ENCODE results near the gene GATAD1. TPM values are rescaled to one million over a fixed set of nuclear protein-coding genes. Genes with fewer than 3 reads are reported as not detected.
"Not testable (repeated sequence)": the region's sequence is repeated elsewhere in the genome, so short reads cannot be mapped to it uniquely, and the experiment has no call there.

GATAD1 gene
- polyA plus RNA-seq, 3 donors = 6.6 to 34.1 (median 7.6) TPM

DNA sequence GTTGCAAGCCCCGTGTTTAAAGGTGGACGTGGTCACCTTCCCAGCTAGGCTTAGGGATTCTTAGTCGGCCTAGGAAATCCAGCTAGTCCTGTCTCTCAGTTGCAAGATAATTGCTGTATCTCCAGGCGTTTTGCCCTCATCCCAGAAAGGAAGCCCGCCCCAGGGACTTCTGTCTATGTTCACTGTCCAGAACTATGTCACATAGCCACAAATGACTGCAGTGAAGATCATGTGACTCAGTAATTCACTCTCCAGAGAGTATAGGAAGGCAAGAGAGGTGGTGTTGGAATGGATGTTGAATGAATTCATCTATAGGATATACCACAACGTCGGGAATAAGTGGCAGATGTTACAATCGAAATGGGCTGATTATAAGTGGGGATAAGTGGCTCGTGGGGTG is 30.8 kb downstream of the GATAD1 start:
- Histone ChIP-seq H3K79me2 (ENCODE audit: insufficient read depth, low read length) (no peaks in the 10 kb centered on the region), H3K4me3 (replicated peaks in 1 of 3; ENCODE audit: low read depth in 2 of 3, low read length in 3 of 3) (no peak overlapping the region), H3K9ac (ENCODE audit: insufficient read depth, low read length, poor library complexity, severe bottlenecking) (no peak overlapping the region), H3K4me1 (ENCODE audit: control insufficient read depth in 1 of 2, insufficient read depth in 2 of 2, low read length in 2 of 2) (no peaks in the 10 kb centered on the region), H3K4me2 (replicated peaks; ENCODE audit: extremely low read depth, low read length, poor library complexity, severe bottlenecking) (no peak overlapping the region), H3K27me3 (ENCODE audit: control insufficient read depth in 2 of 2, insufficient read depth in 2 of 2, low read length in 2 of 2) (no peaks in the 10 kb centered on the region), H2AFZ (ENCODE audit: insufficient read depth, low read depth, low read length, poor library complexity, severe bottlenecking) (no peak overlapping the region), H3K27ac (ENCODE audit: low read depth in 1 of 2, low read length in 2 of 2) (no peak overlapping the region), H3K9me3 (replicated peaks in 1 of 2; ENCODE audit: control insufficient read depth in 1 of 2, insufficient read depth in 1 of 2, low read length in 2 of 2) (no peaks in the 10 kb centered on the region), H3K36me3 (replicated peaks in 1 of 2; ENCODE audit: control insufficient read depth in 1 of 2, insufficient read depth in 2 of 2, low read length in 2 of 2) (no peaks in the 10 kb centered on the region), H4K20me1 (ENCODE audit: insufficient read depth, low read length) (no peaks in the 10 kb centered on the region)
- H3K4me1 Mint-ChIP-seq = no peaks in the 10 kb centered on the region
- H3K27me3 Mint-ChIP-seq (ENCODE audit: low read depth in 3 of 3) = no peaks in the 10 kb centered on the region
- 100% methylated on average over 7 of the region's 9 CpGs for WGBS (ENCODE audit: insufficient coverage)
- TF ChIP-seq, protein P1, sequence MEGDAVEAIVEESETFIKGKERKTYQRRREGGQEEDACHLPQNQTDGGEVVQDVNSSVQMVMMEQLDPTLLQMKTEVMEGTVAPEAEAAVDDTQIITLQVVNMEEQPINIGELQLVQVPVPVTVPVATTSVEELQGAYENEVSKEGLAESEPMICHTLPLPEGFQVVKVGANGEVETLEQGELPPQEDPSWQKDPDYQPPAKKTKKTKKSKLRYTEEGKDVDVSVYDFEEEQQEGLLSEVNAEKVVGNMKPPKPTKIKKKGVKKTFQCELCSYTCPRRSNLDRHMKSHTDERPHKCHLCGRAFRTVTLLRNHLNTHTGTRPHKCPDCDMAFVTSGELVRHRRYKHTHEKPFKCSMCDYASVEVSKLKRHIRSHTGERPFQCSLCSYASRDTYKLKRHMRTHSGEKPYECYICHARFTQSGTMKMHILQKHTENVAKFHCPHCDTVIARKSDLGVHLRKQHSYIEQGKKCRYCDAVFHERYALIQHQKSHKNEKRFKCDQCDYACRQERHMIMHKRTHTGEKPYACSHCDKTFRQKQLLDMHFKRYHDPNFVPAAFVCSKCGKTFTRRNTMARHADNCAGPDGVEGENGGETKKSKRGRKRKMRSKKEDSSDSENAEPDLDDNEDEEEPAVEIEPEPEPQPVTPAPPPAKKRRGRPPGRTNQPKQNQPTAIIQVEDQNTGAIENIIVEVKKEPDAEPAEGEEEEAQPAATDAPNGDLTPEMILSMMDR (IDR thresholded peaks at IDR 0.05) = no peak
- intact Hi-C loops (cut with micrococcal nuclease) = no loop called here
- peaks cover 0 to 2% (median 0%) of the 10 kb centered on the region in 7 donors for H3K9me3 Mint-ChIP-seq
- no peak for DNase-seq
- peaks cover 13 to 20% of the 10 kb centered on the region in 2 donors for H3K36me3 Mint-ChIP-seq
- H3K27ac Mint-ChIP-seq = no peak overlapping the region
- no peak overlapping the region for H3K4me3 Mint-ChIP-seq

GRCh38 chr7:92478711-92479110 is 31.4 kb downstream of the GATAD1 start:
- H3K4me3 ChIP-seq (replicated peaks in 1 of 3; ENCODE audit: low read depth in 2 of 3, low read length in 3 of 3) = no peak overlapping the region
- no peaks in the 10 kb centered on the region for H3K4me1 ChIP-seq (ENCODE audit: control insufficient read depth in 1 of 2, insufficient read depth in 2 of 2, low read length in 2 of 2)
- no peak overlapping the region for H3K9ac ChIP-seq (ENCODE audit: insufficient read depth, low read length, poor library complexity, severe bottlenecking)
- no peak overlapping the region for H2AFZ ChIP-seq (ENCODE audit: insufficient read depth, low read depth, low read length, poor library complexity, severe bottlenecking)
- no peak overlapping the region for H3K27ac ChIP-seq (ENCODE audit: low read depth in 1 of 2, low read length in 2 of 2)
- H3K27me3 ChIP-seq (ENCODE audit: control insufficient read depth in 2 of 2, insufficient read depth in 2 of 2, low read length in 2 of 2) = no peaks in the 10 kb centered on the region
- 100% methylated on average over 1 of the region's 4 CpGs for WGBS (ENCODE audit: insufficient coverage)
- Mint-ChIP-seq H3K9me3 (peaks cover 0 to 2% (median 0%) of the 10 kb centered on the region in 7 donors), H3K4me3 (no peak overlapping the region), H3K36me3 (peaks cover 13 to 20% of the 10 kb centered on the region in 2 donors), H3K27ac (peak overlapping the region in 1 of 7 donors; percentile 70), H3K27me3 (ENCODE audit: low read depth in 3 of 3) (no peaks in the 10 kb centered on the region), H3K4me1 (no peaks in the 10 kb centered on the region)
- no peaks in the 10 kb centered on the region for H3K9me3 ChIP-seq (replicated peaks in 1 of 2; ENCODE audit: control insufficient read depth in 1 of 2, insufficient read depth in 1 of 2, low read length in 2 of 2)
- H3K4me2 ChIP-seq (replicated peaks; ENCODE audit: extremely low read depth, low read length, poor library complexity, severe bottlenecking) = no peak overlapping the region
- intact Hi-C loops (cut with micrococcal nuclease) = no loop called here
- no peaks in the 10 kb centered on the region for H4K20me1 ChIP-seq (ENCODE audit: insufficient read depth, low read length)
- TF ChIP-seq, protein P1 (IDR thresholded peaks at IDR 0.05) = no peak
- DNase-seq = no peak
- H3K79me2 ChIP-seq (ENCODE audit: insufficient read depth, low read length) = no peaks in the 10 kb centered on the region
- no peaks in the 10 kb centered on the region for H3K36me3 ChIP-seq (replicated peaks in 1 of 2; ENCODE audit: control insufficient read depth in 1 of 2, insufficient read depth in 2 of 2, low read length in 2 of 2)

GRCh38 chr7:92479146-92479545 is 31.9 kb downstream of the GATAD1 start:
- DNase-seq; H3K79me2 ChIP-seq (ENCODE audit: insufficient read depth, low read length); H3K4me1 Mint-ChIP-seq; H3K9me3 ChIP-seq (replicated peaks in 1 of 2; ENCODE audit: control insufficient read depth in 1 of 2, insufficient read depth in 1 of 2, low read length in 2 of 2); H3K27ac ChIP-seq (ENCODE audit: low read depth in 1 of 2, low read length in 2 of 2); H3K4me3 Mint-ChIP-seq; intact Hi-C loops (cut with micrococcal nuclease); H3K27me3 ChIP-seq (ENCODE audit: control insufficient read depth in 2 of 2, insufficient read depth in 2 of 2, low read length in 2 of 2); H3K36me3 ChIP-seq (replicated peaks in 1 of 2; ENCODE audit: control insufficient read depth in 1 of 2, insufficient read depth in 2 of 2, low read length in 2 of 2); H3K9me3 Mint-ChIP-seq; H3K4me1 ChIP-seq (ENCODE audit: control insufficient read depth in 1 of 2, insufficient read depth in 2 of 2, low read length in 2 of 2); H4K20me1 ChIP-seq (ENCODE audit: insufficient read depth, low read length); H2AFZ ChIP-seq (ENCODE audit: insufficient read depth, low read depth, low read length, poor library complexity, severe bottlenecking); H3K9ac ChIP-seq (ENCODE audit: insufficient read depth, low read length, poor library complexity, severe bottlenecking); H3K4me2 ChIP-seq (replicated peaks; ENCODE audit: extremely low read depth, low read length, poor library complexity, severe bottlenecking); H3K4me3 ChIP-seq (replicated peaks in 1 of 3; ENCODE audit: low read depth in 2 of 3, low read length in 3 of 3); H3K27me3 Mint-ChIP-seq (ENCODE audit: low read depth in 3 of 3): not testable (repeated sequence)
- WGBS (ENCODE audit: insufficient coverage) = 100% methylated on average over 2 of the region's 4 CpGs
- Mint-ChIP-seq H3K27ac (peak overlapping the region in 1 of 7 donors; percentile 70), H3K36me3 (peaks cover 13 to 17% of the 10 kb centered on the region in 2 donors)
